Esophagus squamous epithelium (tissue), 4 donors: ENCODE measurements around the gene ADGRL2.

ENCODE experiments used
- CTCF ChIP-seq, 6 experiments: fragments of 450-650 bp in 4 of 6; fragments of 200-600 bp in 2 of 6; sonication (generic) in 2 of 6; IDR thresholded peaks; one replicate each; pipeline ENCODE4 v1.5.1; 2016 to 2019; ENCODE audit warnings: antibody characterized with exemption in 6 of 6, mild to moderate bottlenecking in 4 of 6, moderate library complexity in 4 of 6
- POLR2A ChIP-seq, 4 donors: fragments of 450-650 bp; IDR thresholded peaks; one replicate each; pipeline ENCODE4 v1.6.1; 2017; ENCODE audit warnings: antibody characterized with exemption in 4 of 4, mild to moderate bottlenecking in 4 of 4, moderate library complexity in 3 of 4

GRCh38 chr1:81970416-81970815, 169.7 kb downstream of the ADGRL2 start:
- TF ChIP-seq CTCF (IDR thresholded peaks at IDR 0.05) (no peak), POLR2A (IDR thresholded peaks at IDR 0.05) (no peak)
